Mesendoderm (in vitro differentiated cells): ENCODE data around the gene SLC39A11.

Experiments
- DNase-seq: peaks from one replicate; pipeline ENCODE4 v3.0.0; 2013
- H2AK5ac ChIP-seq: 2 replicates; pipeline ENCODE4 v1.6.1; 2013; ENCODE audit warnings: low read length, inconsistent platforms
- H2BK120ac ChIP-seq: 2 replicates; pipeline ENCODE4 v1.6.1; 2013; ENCODE audit warnings: low read depth, mild to moderate bottlenecking, low read length, moderate library complexity, mixed read lengths
- H2BK15ac ChIP-seq: replicated peaks from 2 replicates; pipeline ENCODE4 v1.6.1; 2013; ENCODE audit warnings: low read depth, mild to moderate bottlenecking, moderate library complexity
- H2BK5ac ChIP-seq: 2 replicates; pipeline ENCODE4 v1.6.1; 2013; ENCODE audit warnings: low read length, inconsistent platforms
- H3K18ac ChIP-seq: 2 replicates; pipeline ENCODE4 v1.6.1; 2013; ENCODE audit warnings: mild to moderate bottlenecking, low read length, mixed read lengths
- H3K23ac ChIP-seq: one replicate; pipeline ENCODE4 v1.6.1; 2013; ENCODE audit warnings: low read length
- H3K27ac ChIP-seq: 2 replicates; pipeline ENCODE4 v1.5.1; 2013; ENCODE audit warnings: low read depth, mild to moderate bottlenecking, inconsistent platforms, low read length, moderate library complexity
- H3K27me3 ChIP-seq: 2 replicates; pipeline ENCODE4 v1.6.1; 2013; ENCODE audit warnings: low read length, control low read depth, mild to moderate bottlenecking, inconsistent platforms; ENCODE audit not compliant: insufficient read depth, poor library complexity
- H3K36me3 ChIP-seq: 2 replicates; pipeline ENCODE4 v1.6.1; 2013; ENCODE audit warnings: low read length, inconsistent platforms; ENCODE audit not compliant: control insufficient read depth, insufficient read depth
- H3K4ac ChIP-seq: one replicate; pipeline ENCODE4 v1.6.1; 2013; ENCODE audit warnings: low read depth, mild to moderate bottlenecking, low read length, moderate library complexity
- H3K4me1 ChIP-seq: 2 replicates; pipeline ENCODE4 v1.6.1; 2013; ENCODE audit warnings: low read depth, low read length, inconsistent platforms; ENCODE audit not compliant: control insufficient read depth
- H3K4me2 ChIP-seq: 2 replicates; pipeline ENCODE4 v1.6.1; 2013; ENCODE audit warnings: low read length
- H3K4me3 ChIP-seq: 2 replicates; pipeline ENCODE4 v1.5.1; 2013; ENCODE audit warnings: mild to moderate bottlenecking, low read length
- H3K56ac ChIP-seq: one replicate; pipeline ENCODE4 v1.6.1; 2013; ENCODE audit warnings: low read length
- H3K79me1 ChIP-seq: 2 replicates; pipeline ENCODE4 v1.6.1; 2013; ENCODE audit warnings: low read length, inconsistent platforms
- H3K79me2 ChIP-seq: 2 replicates; pipeline ENCODE4 v1.6.1; 2013; ENCODE audit warnings: mild to moderate bottlenecking, low read length; ENCODE audit not compliant: control insufficient read depth, insufficient read depth
- H3K9ac ChIP-seq: 2 replicates; pipeline ENCODE4 v1.6.1; 2013; ENCODE audit warnings: low read length, inconsistent platforms
- H4K5ac ChIP-seq: one replicate; pipeline ENCODE4 v1.6.1; 2013; ENCODE audit warnings: low read length
- H4K8ac ChIP-seq: one replicate; pipeline ENCODE4 v1.6.1; 2013; ENCODE audit warnings: low read depth, mild to moderate bottlenecking, control low read depth, low read length, moderate library complexity
- whole genome bisulfite sequencing: extraction: QIAGEN DNeasy Blood & Tissue Kit; methylation state at CpG from one replicate; pipeline ENCODE4 v1.1.7; 2013; ENCODE audit warnings: low lambda C conversion rate, missing lambda C conversion rate; ENCODE audit not compliant: insufficient coverage; ENCODE audit errors: extremely low coverage; 5-methylcytosine and 5-hydroxymethylcytosine counted together

The SLC39A11 gene

DNA sequence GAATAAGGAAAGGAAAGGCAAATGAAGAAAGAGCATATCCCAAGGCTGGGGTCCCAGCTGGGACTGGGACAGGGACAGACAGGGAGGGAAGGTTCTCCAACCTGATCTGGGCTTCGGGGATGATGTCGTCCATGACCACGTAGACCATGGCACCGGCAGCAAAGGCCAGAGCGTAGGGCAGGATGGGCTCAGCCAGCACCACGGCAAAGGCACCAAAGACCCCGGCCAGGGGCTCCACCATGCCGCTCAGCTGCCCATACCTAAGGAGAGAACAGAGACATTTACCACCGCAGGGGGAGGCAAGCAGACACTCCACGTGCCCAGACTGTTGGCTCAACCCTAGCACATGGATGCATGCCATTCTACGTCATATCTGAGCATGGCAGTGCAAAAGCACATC is 443.8 kb downstream of the SLC39A11 start:
- Histone ChIP-seq H3K4me3 (no peak overlapping the region), H3K9ac (no peak overlapping the region), H3K4me1 (no peaks in the 10 kb centered on the region), H3K27ac (no peak overlapping the region), H4K5ac (no peak overlapping the region), H3K23ac (no peak overlapping the region), H3K4ac (no peak overlapping the region), H2BK15ac (no peak overlapping the region), H2BK120ac (no peak overlapping the region), H3K79me2 (no peaks in the 10 kb centered on the region), H3K79me1 (no peaks in the 10 kb centered on the region), H3K56ac (no peak overlapping the region), H3K4me2 (no peak overlapping the region), H3K36me3 (no peaks in the 10 kb centered on the region), H4K8ac (no peak overlapping the region), H2AK5ac (no peak overlapping the region), H2BK5ac (no peak overlapping the region), H3K18ac (no peak overlapping the region), H3K27me3 (no peaks in the 10 kb centered on the region)
- no CpG with 5 or more reads among the region's 11 CpGs for WGBS
- DNase-seq, result no peak

DNA sequence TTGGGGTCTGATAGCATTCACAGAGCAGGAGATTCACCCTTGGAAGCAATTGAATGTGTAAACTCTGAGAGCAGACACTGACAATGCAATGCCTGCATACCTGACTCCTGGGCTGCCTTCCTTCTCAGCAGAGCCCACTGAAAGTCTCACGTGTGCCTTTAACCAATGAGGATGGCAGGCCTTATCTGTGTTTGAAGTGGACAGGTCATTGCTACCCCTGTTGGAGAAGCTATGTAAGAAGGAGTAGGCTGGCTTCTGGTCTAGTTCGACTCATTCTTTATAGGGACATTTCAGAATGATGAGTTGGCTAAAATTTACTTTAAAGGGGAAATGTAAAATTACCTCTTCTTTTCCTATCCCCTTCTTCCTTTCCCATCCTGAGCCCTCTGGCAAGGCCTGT is 446.3 kb downstream of the SLC39A11 start:
- Histone ChIP-seq H3K23ac (no peak overlapping the region), H3K4me1 (no peaks in the 10 kb centered on the region), H4K5ac (no peak overlapping the region), H3K27ac (no peak overlapping the region), H3K56ac (no peak overlapping the region), H3K4me3 (no peak overlapping the region), H2BK120ac (no peak overlapping the region), H3K4ac (no peak overlapping the region), H3K36me3 (no peaks in the 10 kb centered on the region), H3K79me1 (no peaks in the 10 kb centered on the region), H3K18ac (no peak overlapping the region), H3K27me3 (no peaks in the 10 kb centered on the region), H2AK5ac (no peak overlapping the region), H3K79me2 (no peaks in the 10 kb centered on the region), H3K9ac (no peak overlapping the region), H2BK15ac (no peak overlapping the region), H3K4me2 (no peak overlapping the region), H2BK5ac (no peak overlapping the region), H4K8ac (no peak overlapping the region)
- peak; percentile 40 for DNase-seq
- WGBS, result no CpG with 5 or more reads among the region's 2 CpGs

GRCh38 chr17:72644492-72644891 is 448.0 kb downstream of the SLC39A11 start:
- Histone ChIP-seq H2BK5ac (no peak overlapping the region), H3K56ac (no peak overlapping the region), H3K79me1 (no peaks in the 10 kb centered on the region), H3K4me3 (no peak overlapping the region), H3K23ac (no peak overlapping the region), H3K27ac (no peak overlapping the region), H3K27me3 (no peaks in the 10 kb centered on the region), H3K18ac (no peak overlapping the region), H3K36me3 (no peaks in the 10 kb centered on the region), H4K8ac (no peak overlapping the region), H2BK15ac (no peak overlapping the region), H3K79me2 (no peaks in the 10 kb centered on the region), H4K5ac (no peak overlapping the region), H2AK5ac (no peak overlapping the region), H3K4ac (no peak overlapping the region), H3K4me1 (no peaks in the 10 kb centered on the region), H3K4me2 (no peak overlapping the region), H3K9ac (no peak overlapping the region), H2BK120ac (no peak overlapping the region)
- no CpG with 5 or more reads among the region's 4 CpGs for WGBS
- no peak for DNase-seq

- no peaks in the 10 kb centered on the region for H3K27me3 ChIP-seq
These were observed 448.8 kb downstream of the SLC39A11 start for GRCh38 chr17:72643575-72644216.

DNA sequence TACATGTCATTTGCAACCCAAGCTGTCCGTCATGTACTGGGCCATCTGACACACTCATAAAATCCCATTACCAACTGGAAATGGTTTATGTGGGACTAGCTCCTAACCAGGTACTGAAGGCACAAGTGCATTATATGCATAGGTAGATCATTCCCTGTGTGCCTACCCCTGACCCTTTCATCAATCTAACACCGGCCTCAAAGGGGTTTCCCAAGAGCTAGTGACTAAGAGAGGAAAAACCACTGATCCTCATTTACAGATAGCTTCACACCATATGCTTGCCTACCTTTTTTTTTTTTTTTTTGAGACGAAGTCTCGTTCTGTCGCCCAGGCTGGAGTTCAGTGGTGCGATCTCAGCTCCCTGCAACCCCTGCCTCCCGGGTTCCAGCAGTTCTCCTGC is 449.8 kb downstream of the SLC39A11 start:
- no peak for DNase-seq
- Histone ChIP-seq H3K23ac (peak overlapping the region; percentile 24), H3K79me1 (no peaks in the 10 kb centered on the region), H2BK15ac (no peak overlapping the region), H2AK5ac (no peak overlapping the region), H3K27me3 (no peaks in the 10 kb centered on the region), H2BK120ac (no peak overlapping the region), H3K18ac (no peak overlapping the region), H3K4ac (no peak overlapping the region), H3K36me3 (no peaks in the 10 kb centered on the region), H3K56ac (no peak overlapping the region), H3K4me2 (no peak overlapping the region), H3K4me1 (no peaks in the 10 kb centered on the region), H3K9ac (no peak overlapping the region), H3K4me3 (no peak overlapping the region), H3K27ac (no peak overlapping the region), H3K79me2 (no peaks in the 10 kb centered on the region), H2BK5ac (no peak overlapping the region), H4K8ac (no peak overlapping the region), H4K5ac (no peak overlapping the region)
- WGBS, result no CpG with 5 or more reads among the region's 7 CpGs

More at GRCh38 chr17:72643575-72644216, 448.8 kb downstream of the SLC39A11 start:
- DNase-seq, result no peak
- Histone ChIP-seq H2BK5ac (no peak overlapping the region), H3K4ac (no peak overlapping the region), H3K18ac (no peak overlapping the region), H4K5ac (no peak overlapping the region), H3K4me2 (no peak overlapping the region), H3K27ac (no peak overlapping the region), H3K56ac (no peak overlapping the region), H2BK15ac (no peak overlapping the region), H3K4me1 (no peaks in the 10 kb centered on the region), H3K36me3 (no peaks in the 10 kb centered on the region), H2AK5ac (no peak overlapping the region), H3K23ac (no peak overlapping the region), H3K4me3 (no peak overlapping the region), H2BK120ac (no peak overlapping the region), H3K9ac (no peak overlapping the region), H3K79me1 (no peaks in the 10 kb centered on the region), H3K79me2 (no peaks in the 10 kb centered on the region), H4K8ac (no peak overlapping the region)
- no CpG with 5 or more reads among the region's 4 CpGs for WGBS
